Measurements from ENCODE around the gene RTN3. TPM values are rescaled to one million over a fixed set of nuclear protein-coding genes. Genes with fewer than 3 reads are reported as not detected.
A peak's percentile ranks its signal among the peaks of the same experiment; 100 is the strongest.

The RTN3 gene
- total RNA-seq, 6 donors from 2014 or later, result 41.9 to 153 (median 113) TPM

DNA sequence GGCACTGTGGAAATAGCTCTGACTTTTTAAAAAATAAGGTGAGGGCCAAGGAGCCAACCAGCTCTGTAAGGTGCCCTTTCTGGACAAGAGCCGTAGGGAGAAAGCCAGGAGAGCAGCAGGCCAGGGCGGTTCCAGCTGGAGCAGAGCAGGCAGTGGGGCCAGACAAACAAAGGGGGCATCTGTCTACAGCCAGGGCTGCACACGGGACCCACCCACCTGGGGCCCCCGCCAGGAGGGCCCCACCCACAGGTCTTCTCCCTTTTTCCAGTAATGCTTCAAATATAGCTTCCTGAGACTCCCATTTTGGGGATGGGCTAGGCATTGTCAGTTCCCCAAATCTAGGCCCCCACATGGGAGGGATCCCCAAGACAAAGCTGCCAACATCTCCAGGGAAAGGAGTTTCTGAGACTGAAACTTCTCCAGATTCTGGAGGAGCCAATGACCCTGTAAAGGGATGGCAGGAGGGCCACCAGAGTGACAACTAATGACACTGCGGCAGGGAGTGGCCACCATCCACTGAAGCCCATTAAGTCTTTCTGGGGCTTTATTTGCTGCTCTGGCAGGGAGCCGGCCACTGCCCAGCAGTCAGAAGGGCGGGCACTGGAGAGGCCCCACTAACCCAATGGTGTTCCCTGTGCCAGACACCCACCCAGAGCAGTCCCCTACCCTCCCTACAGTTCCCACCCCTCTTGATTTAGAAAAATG is 85.4 kb downstream of the RTN3 start:
- DNase-seq, result peak in 1 of 2 donors; percentile 61
- peak overlapping the region in 3 of 4 donors; percentile 69 to 90 (median 81) for H3K27ac ChIP-seq
- peaks cover 12 to 58% (median 26%) of the 10 kb centered on the region in 4 donors for H3K4me1 ChIP-seq
- no peaks in the 10 kb centered on the region for H3K9me3 ChIP-seq
- no peaks in the 10 kb centered on the region for H3K27me3 ChIP-seq
- H3K4me3 ChIP-seq, result peak overlapping the region in 1 of 4 donors; percentile 97
- WGBS, 2 donors, result 60 to 77% methylated on average over 5 to 7 of the region's 7 CpGs
- peaks cover 0 to 7% (median 4%) of the 10 kb centered on the region in 4 donors for H3K36me3 ChIP-seq
- TF ChIP-seq, protein P1, sequence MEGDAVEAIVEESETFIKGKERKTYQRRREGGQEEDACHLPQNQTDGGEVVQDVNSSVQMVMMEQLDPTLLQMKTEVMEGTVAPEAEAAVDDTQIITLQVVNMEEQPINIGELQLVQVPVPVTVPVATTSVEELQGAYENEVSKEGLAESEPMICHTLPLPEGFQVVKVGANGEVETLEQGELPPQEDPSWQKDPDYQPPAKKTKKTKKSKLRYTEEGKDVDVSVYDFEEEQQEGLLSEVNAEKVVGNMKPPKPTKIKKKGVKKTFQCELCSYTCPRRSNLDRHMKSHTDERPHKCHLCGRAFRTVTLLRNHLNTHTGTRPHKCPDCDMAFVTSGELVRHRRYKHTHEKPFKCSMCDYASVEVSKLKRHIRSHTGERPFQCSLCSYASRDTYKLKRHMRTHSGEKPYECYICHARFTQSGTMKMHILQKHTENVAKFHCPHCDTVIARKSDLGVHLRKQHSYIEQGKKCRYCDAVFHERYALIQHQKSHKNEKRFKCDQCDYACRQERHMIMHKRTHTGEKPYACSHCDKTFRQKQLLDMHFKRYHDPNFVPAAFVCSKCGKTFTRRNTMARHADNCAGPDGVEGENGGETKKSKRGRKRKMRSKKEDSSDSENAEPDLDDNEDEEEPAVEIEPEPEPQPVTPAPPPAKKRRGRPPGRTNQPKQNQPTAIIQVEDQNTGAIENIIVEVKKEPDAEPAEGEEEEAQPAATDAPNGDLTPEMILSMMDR (IDR thresholded peaks at IDR 0.05), result no peak
- TF ChIP-seq POLR2AphosphoS5 (IDR thresholded peaks at IDR 0.05), result no peak
- TF ChIP-seq POLR2A (IDR thresholded peaks at IDR 0.05), result no peak
- no peak for TF ChIP-seq EP300 (IDR thresholded peaks at IDR 0.05)
- ATAC-seq (ENCODE audit: low FRiP score in 2 of 2), result no peak

GRCh38 chr11:63767267-63767564 is 85.9 kb downstream of the RTN3 start:
- whole genome bisulfite sequencing, 2 donors, result 19 to 22% methylated on average over 4 of the region's 4 CpGs
- H3K4me3 ChIP-seq, result peak overlapping the region; percentile 93 to 97 (median 94)
- H3K4me1 ChIP-seq, result peaks cover 12 to 58% (median 26%) of the 10 kb centered on the region in 4 donors
- peak overlapping the region; percentile 64 to 90 (median 75) for H3K27ac ChIP-seq
- TF ChIP-seq POLR2A (IDR thresholded peaks at IDR 0.05), result no peak
- TF ChIP-seq POLR2AphosphoS5 (IDR thresholded peaks at IDR 0.05), result no peak
- no peak for TF ChIP-seq EP300 (IDR thresholded peaks at IDR 0.05)
- TF ChIP-seq, protein P1 (IDR thresholded peaks at IDR 0.05), result no peak
- peaks cover 0 to 7% (median 4%) of the 10 kb centered on the region in 4 donors for H3K36me3 ChIP-seq
- no peak for DNase-seq
- H3K9me3 ChIP-seq, result no peaks in the 10 kb centered on the region
- no peak for ATAC-seq (ENCODE audit: low FRiP score in 2 of 2)
- H3K27me3 ChIP-seq, result no peaks in the 10 kb centered on the region

DNA sequence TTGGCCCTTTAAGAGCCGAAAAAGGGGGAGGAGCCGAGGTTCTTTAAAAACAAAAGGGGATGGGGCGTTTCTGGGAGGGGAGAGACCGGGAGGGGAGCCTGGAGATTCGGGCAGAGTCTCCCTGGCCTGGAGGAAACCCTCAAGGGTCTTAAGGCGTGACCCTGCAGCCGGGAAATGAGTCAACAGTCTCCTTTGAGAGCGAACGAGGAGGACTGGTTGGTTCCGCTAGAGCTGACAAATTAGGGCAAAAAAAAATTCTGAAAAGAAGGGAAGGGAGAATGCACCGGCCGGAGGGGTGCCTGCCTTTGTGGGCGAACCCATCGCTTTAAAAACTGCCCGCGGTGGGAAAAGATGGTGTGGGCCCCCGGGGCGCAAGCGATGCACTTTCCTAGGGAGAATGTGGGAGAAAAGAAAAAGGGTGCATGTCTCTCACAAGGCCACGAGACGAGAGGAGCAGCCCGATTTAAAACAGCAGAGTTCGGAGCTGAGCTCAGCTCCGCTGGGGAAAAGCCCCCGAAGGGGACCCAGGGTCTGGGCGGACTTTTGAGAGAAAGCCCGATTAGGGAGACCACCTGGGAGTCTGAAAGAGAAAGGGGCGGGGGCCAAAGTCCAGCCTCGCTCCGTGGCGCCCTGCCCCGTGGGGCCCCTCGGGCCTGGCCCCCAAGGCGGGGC is 86.4 kb downstream of the RTN3 start:
- ATAC-seq (ENCODE audit: low FRiP score in 2 of 2) (peak in 1 of 2 donors; percentile 52), DNase-seq (peak; percentile 47 to 59)
- Histone ChIP-seq H3K9me3 (no peaks in the 10 kb centered on the region), H3K27ac (peak overlapping the region; percentile 64 to 90 (median 75)), H3K36me3 (peaks cover 0 to 7% (median 4%) of the 10 kb centered on the region in 4 donors), H3K4me1 (peaks cover 12 to 55% (median 24%) of the 10 kb centered on the region in 4 donors), H3K4me3 (peak overlapping the region; percentile 93 to 97 (median 94)), H3K27me3 (no peaks in the 10 kb centered on the region)
- 0 to 1% methylated on average over 33 to 34 of the region's 34 CpGs for WGBS, 2 donors
- TF ChIP-seq EP300 (IDR thresholded peaks at IDR 0.05), result no peak
- no peak for TF ChIP-seq POLR2AphosphoS5 (IDR thresholded peaks at IDR 0.05)
- no peak for TF ChIP-seq POLR2A (IDR thresholded peaks at IDR 0.05)
- TF ChIP-seq, protein P1 (IDR thresholded peaks at IDR 0.05), result no peak

GRCh38 chr11:63768237-63769041 is 87.1 kb downstream of the RTN3 start, which contains the start of gene ZFTA:
ZFTA (minus strand) TSS chr11:63768775; CDS start chr11:63768622, 153 bp downstream.
- Histone ChIP-seq H3K36me3 (peaks cover 0 to 7% (median 3%) of the 10 kb centered on the region in 4 donors), H3K4me3 (peak within 1 kb of the TSS; percentile 93 to 97 (median 94)), H3K4me1 (peaks cover 12 to 48% (median 24%) of the 10 kb centered on the region in 4 donors), H3K27me3 (no peaks in the 10 kb centered on the region), H3K9me3 (no peaks in the 10 kb centered on the region), H3K27ac (peak within 1 kb of the TSS; percentile 64 to 90 (median 75))
- DNase-seq, result peak; percentile 58 to 93
- ATAC-seq (ENCODE audit: low FRiP score in 2 of 2), result peak; percentile 8 to 69
- TF ChIP-seq, protein P1 (IDR thresholded peaks at IDR 0.05), result peak; percentile 92 to 100 (median 96)
- TF ChIP-seq EP300 (IDR thresholded peaks at IDR 0.05) (no peak), POLR2A (IDR thresholded peaks at IDR 0.05) (no peak), POLR2AphosphoS5 (IDR thresholded peaks at IDR 0.05) (no peak)
- WGBS, 2 donors, result 0% methylated on average over 32 of the region's 113 CpGs; no CpG with 5 or more reads in 1 of the 2 donors

Data from upper lobe of left lung (tissue), 6 donors.